ENCODE results near the gene SZRD1.
A peak's percentile ranks its signal among the peaks of the same experiment; 100 is the strongest.
"Not testable (repeated sequence)": the region's sequence is repeated elsewhere in the genome, so short reads cannot be mapped to it uniquely, and the experiment has no call there.

Gene SZRD1, protein sequence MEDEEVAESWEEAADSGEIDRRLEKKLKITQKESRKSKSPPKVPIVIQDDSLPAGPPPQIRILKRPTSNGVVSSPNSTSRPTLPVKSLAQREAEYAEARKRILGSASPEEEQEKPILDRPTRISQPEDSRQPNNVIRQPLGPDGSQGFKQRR

GRCh38 chr1:16366722-16367257, at the start of gene SZRD1:
SZRD1 (plus strand) TSS chr1:16367242; CDS start chr1:16367258, 16 bp downstream.
- peak; percentile 99 for DNase-seq

DNA sequence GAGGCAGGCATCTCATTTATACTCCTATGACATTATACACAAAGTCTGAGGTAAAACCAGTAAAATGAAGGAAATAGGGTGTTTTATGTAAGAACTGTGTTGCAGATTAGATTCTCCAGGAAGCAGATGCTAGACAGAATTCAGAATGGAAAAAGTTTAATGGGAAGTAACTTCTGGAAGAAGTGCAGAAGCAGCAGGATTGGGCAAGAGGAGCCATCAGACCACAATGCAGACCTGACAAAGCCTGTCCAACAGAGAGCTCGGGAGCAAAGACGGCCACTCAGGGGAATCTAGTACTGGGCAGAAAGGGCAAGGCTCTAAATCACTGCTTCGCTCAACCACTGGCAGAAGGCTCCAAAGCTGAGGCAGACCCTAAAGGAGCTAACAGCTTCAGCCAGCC, 48.5 kb upstream of the SZRD1 start:
- no peak for DNase-seq

DNA sequence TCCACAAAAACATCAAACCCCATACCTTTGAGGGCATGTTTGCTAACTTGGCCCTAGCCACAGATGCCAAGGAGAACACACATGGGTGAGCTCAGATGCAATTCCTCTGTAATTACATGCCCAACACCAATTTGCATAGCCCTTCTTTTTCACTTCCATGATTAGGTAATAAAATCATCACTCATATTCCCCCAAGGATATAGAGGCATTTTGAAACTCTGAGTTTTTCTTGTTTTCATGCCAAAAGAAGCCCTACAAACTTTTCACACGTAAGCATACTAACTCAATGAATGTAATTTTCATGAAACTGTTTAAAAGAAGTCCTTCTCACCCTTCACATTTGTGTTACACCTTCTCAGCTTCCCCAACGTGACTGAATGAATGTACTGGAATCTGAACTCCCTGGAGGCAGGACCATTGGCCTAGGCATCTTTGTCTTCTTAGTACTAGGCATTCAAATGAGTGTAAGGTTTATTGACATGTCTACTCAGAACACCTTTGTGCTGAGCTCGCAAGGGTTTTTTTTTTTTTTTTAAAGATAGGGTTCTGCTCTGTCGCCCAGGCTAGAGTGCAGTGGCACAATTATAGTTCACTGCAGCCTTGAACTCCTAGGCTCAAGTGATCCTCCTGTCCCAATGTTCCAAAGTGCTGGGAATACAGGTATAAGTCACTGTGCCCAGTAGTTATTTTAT, 45.7 kb upstream of the SZRD1 start:
- no peak for DNase-seq

DNA sequence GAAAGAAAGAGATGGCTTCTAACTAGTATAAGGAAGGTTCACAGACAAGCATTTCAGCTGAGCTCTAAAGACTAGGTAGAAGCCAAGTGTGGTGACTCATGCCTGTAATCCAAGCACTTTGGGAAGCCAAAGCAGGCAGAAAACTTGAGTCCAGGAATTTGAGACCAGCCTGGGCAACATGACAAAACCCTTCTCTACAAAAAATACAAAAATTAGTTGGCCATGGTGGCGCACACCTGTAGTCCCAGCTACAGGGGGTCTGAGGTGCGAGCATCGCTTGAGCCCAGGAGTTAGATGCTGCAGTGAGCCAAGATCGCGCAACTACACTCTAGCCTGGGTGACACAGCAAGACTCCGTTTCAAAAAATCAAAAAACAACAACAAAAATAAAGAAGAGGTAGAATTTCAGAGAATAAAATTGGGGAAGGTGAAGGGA, 42.6 kb upstream of the SZRD1 start:
- no peak for DNase-seq

DNA sequence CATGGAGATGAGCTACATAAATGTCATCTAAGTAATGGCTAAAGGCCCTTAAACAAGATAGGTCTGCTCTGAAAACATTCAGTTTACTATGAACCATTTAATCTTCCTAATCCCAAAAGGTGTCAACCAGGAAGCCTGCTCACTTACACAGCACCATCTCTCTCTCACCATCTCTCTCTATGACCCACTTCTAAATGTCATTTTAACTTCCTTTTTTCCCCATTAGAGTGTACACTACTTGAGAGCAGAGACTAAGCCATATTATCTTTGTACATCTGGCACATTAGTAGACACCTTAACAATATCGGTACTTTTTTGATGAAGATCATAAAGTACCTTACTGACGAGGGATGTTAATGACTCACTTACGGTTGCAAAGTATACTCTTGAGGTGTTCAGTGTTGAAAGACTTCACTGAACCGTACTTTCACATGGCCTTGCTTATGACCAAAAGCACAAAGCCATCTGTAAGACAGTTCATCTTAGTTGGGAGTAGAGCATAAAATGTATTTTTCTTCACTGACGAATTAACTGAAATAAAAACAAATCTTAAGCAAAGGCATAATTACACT, 40.1 kb upstream of the SZRD1 start:
- DNase-seq = no peak

- no peak for DNase-seq
Measured at GRCh38 chr1:16334655-16335340, 32.2 kb upstream of the SZRD1 start.

DNA sequence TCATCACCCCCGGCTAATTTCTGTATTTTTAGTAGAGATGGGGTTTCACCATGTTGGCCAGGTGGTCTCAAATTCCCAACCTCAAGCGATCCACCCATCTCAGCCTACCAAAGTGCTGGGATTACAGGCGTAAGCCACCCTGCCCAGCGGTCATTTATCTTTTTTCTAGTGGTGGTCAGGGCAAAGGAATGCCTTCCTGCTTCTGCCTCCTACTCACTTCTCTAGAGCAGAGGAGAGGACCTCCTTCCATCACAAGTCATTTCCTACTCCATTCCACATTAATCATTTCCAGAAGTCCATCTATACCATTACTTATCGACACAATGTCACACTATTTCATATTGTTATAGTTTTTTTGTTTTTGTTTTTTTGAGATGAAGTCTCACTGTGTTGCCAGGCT, 28.1 kb upstream of the SZRD1 start:
- no peak for DNase-seq

DNA sequence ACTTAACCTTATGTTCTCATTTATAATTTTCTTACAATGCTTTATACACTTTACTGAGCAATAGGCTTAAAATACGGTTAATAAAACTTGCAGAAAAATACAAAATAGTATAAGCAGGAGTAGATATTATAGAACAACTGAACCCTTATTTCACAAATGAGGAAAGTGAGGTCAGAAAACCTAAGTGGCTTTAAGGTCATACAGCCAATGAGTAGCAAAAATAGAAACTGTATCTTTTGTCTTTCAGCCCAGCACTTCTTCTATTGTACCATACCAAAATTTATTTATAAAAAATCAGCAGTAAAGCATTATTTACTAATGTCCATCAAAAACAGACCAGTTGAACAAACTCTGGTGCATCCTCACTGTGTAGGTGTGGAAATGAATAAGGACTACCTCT, 26.4 kb upstream of the SZRD1 start:
- DNase-seq = no peak

DNA sequence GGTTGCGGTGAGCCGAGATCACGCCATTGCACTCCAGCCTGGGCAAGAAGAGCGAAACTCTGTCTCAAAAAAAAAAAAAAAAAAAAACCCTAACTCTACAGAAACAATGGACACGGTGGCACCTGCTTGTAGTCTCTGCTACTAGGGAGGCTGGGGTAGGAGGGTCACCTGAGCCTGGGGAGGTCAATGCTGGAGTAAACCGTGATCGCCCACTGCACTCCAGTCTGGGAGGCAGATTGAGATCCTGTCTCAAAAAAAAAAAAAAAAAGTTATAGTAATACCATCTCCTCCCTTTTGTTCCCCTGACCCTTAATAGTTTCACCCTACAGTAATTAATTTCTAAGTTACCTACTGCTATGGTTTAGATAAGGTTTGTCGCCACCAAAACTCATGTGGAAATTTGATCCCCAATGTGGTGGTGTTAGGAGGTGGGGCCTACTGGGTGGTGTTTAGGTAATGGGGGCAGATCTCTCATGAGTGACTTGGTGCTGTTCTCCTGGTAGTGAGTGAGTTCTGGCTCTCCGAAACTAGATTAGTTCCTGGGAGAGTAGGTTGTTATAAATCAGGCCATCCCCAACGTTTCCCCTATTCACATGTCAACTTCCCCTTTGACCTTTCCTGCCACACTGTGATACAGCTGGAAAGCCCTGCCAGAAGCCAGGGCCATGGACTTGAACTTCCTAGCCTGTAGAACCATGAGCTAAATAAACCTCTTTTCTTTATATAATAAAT, 24.5 kb upstream of the SZRD1 start:
- no peak for DNase-seq

GRCh38 chr1:16343276-16343675, 23.8 kb upstream of the SZRD1 start:
- DNase-seq = not testable (repeated sequence)

- DNase-seq = no peak
Measured at GRCh38 chr1:16348414-16349182, 18.4 kb upstream of the SZRD1 start.

DNA sequence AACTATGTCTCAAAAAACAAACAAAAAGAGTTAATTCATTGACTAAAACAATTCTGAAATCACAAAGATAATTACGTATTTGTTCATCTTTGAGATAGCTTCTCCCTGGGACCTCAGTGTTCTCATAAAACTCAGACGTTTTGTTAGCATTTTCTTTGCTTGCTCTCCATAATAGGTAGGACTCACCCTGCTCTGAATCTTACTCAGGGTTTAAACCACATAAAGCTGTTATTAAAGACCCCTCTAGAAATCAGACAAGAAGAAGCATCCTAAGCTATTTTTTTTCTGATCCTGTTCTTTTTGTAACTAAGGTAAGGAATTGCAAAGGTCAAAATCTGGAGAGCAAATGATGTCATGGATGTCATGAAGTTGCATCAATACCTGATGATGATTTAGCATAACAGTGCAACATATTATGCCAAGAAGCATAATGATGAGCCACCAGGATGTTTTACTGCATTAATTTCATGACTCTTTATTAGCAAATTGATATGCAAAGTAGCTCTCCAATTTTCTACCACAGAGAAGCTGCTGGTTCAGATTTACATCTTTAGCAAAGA, 17.1 kb upstream of the SZRD1 start:
- DNase-seq = no peak

GRCh38 chr1:16351456-16351993, 15.5 kb upstream of the SZRD1 start:
- no peak for DNase-seq

DNA sequence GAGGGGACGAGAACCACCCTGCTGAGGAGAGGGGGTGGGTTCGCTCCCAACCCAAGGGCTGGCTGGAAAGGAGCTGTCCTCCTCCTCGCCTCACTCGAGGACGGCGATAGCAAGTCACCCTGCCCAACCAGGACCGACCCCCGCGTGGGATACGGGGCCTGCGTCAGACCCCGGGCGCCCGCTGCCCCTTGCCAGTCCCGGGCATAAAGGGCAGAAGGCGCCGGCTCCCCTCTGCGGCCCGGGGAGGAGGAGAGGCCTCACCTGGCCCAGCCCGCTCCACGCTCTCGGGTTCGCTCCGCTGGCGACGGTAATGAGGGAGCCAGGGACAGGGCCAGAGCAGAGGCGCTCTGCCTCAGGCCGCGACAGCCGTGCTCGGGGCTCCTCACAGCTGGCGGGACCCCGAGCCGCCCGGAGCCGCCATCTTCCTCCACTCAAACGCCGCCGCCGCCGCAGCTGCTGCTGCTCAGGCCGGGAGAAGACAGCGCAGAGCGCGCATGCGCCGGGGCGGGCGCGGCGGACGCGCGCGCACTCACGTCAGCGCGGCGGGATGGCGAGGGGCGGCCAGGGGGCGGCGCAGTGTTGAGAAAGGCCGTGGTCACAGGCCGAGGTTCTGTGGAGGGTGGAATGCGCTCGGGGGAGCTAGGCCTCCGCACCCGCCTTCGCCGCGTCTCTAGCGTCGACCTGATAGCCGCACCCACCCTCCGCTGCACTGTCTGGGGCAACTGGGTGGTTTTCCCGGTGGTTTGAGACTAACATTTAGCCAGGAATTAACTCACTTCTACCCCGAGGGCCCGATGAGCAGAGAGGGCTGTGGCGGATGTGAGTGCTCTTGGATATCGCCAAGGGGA, 14.8 kb upstream of the SZRD1 start, which contains the start of gene FBXO42:
Gene FBXO42 (minus strand): TSS at position 487 of the 848 bp plus-strand sequence. CDS start 37,062 bp downstream, outside the sequence.
- DNase-seq = peak; percentile 92

- peak; percentile 23 for DNase-seq
Measured at GRCh38 chr1:16352842-16353535, 14.1 kb upstream of the SZRD1 start.

GRCh38 chr1:16354619-16355018, 12.4 kb upstream of the SZRD1 start:
- DNase-seq = no peak

GRCh38 chr1:16356867-16357266, 10.2 kb upstream of the SZRD1 start:
- DNase-seq = no peak

DNA sequence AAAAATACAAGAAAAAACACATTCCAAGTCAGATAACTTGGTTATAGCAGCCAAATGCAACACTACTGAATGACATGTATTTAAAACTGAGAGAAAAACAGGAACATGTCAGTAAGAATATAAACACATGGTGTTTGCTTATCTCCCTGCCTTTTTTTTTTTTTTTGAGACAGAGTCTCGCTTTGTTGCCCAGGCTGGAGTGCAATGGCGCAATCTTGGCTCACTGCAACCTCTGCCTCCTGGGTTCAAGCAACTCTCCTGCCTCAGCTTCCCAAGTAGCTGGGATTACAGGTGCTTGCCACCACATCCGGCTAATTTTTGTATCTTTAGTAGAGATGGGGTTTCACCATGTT, 1.9 kb upstream of the SZRD1 start:
- DNase-seq = not testable (repeated sequence)

- peak; percentile 86 for DNase-seq
Measured at GRCh38 chr1:16367258-16367967, 371 bp downstream of the SZRD1 start.
